ENCODE results near the gene SPATS2. TPM values are rescaled to one million over a fixed set of nuclear protein-coding genes. Genes with fewer than 3 reads are reported as not detected.

Gene SPATS2
- total and polyA plus RNA-seq, 2 donors (not counting 1 experiment from before 2014, with no cell fraction given): 11.3 to 21.5 TPM

- intact Hi-C loops (cut with micrococcal nuclease): no loop called here
- H3K27me3 Mint-ChIP-seq: no peaks in the 10 kb centered on the region
- no peak overlapping the region for H3K4me2 ChIP-seq (replicated peaks; ENCODE audit: low read depth, low read length, poor library complexity, severe bottlenecking)
- no peak overlapping the region for H2AFZ ChIP-seq (ENCODE audit: insufficient read depth, low read depth, low read length, poor library complexity, severe bottlenecking)
- H3K27ac Mint-ChIP-seq: no peak overlapping the region
- no peaks in the 10 kb centered on the region for H3K27me3 ChIP-seq (replicated peaks in 1 of 4; ENCODE audit: control extremely low read depth in 1 of 4, control insufficient read depth in 3 of 4, insufficient read depth in 4 of 4, low read length in 3 of 4)
- H3K4me1 ChIP-seq (ENCODE audit: control insufficient read depth in 2 of 2, insufficient read depth in 2 of 2, low read length in 2 of 2): no peaks in the 10 kb centered on the region
- no peaks in the 10 kb centered on the region for H3K9me3 ChIP-seq (ENCODE audit: control extremely low read depth in 1 of 3, control insufficient read depth in 2 of 3, insufficient read depth in 1 of 3, low read length in 2 of 3)
- ChIA-PET CTCF (interaction anchor here (1.2 to 1.5 kb wide), 2 partner anchors 43 to 112 kb away, joined by 4 to 5 read pairs; no protein-coding TSS in a partner anchor), POLR2A (no interaction called here)
- H4K20me1 ChIP-seq (ENCODE audit: control insufficient read depth, insufficient read depth, low read length, poor library complexity, severe bottlenecking): no peaks in the 10 kb centered on the region
- H3K9ac ChIP-seq (ENCODE audit: low read length): no peak overlapping the region
- H3K9me3 Mint-ChIP-seq (ENCODE audit: insufficient read depth): no peaks in the 10 kb centered on the region
- H3K4me3 Mint-ChIP-seq: no peak overlapping the region
- no peak for ATAC-seq (ENCODE audit: low read depth)
- H3K27ac ChIP-seq (ENCODE audit: low read length in 2 of 2): no peak overlapping the region
- no peak for TF ChIP-seq EZH2 (IDR thresholded peaks at IDR 0.05; ENCODE audit: borderline replicate concordance, insufficient read depth, low read depth, low read length, poor library complexity, severe bottlenecking)
- no peak for TF ChIP-seq CTCF (IDR thresholded peaks at IDR 0.05)
- H3K36me3 ChIP-seq (replicated peaks in 1 of 2; ENCODE audit: control extremely low read depth in 1 of 2, control insufficient read depth in 1 of 2, extremely low read depth in 1 of 2, insufficient read depth in 2 of 2, low read length in 1 of 2): no peaks in the 10 kb centered on the region
- H3K4me1 Mint-ChIP-seq: no peaks in the 10 kb centered on the region
- no peak overlapping the region for H3K4me3 ChIP-seq (ENCODE audit: control extremely low read depth in 1 of 5, extremely low read depth in 1 of 5, insufficient read depth in 1 of 5, low read depth in 2 of 5, low read length in 4 of 5)
- no peak for DNase-seq
- H3K79me2 ChIP-seq (ENCODE audit: control insufficient read depth, insufficient read depth, low read length): no peaks in the 10 kb centered on the region
Observed at GRCh38 chr12:49470986-49471385, 103.7 kb downstream of the SPATS2 start.

- ChIA-PET CTCF (interaction anchor here (1.2 to 1.5 kb wide), 2 partner anchors 43 to 113 kb away, joined by 4 to 5 read pairs; no protein-coding TSS in a partner anchor), POLR2A (no interaction called here)
- no peak for TF ChIP-seq CTCF (IDR thresholded peaks at IDR 0.05)
- Histone ChIP-seq H3K27ac (ENCODE audit: low read length in 2 of 2) (no peak overlapping the region), H3K79me2 (ENCODE audit: control insufficient read depth, insufficient read depth, low read length) (no peaks in the 10 kb centered on the region), H3K4me2 (replicated peaks; ENCODE audit: low read depth, low read length, poor library complexity, severe bottlenecking) (no peak overlapping the region), H3K4me3 (ENCODE audit: control extremely low read depth in 1 of 5, extremely low read depth in 1 of 5, insufficient read depth in 1 of 5, low read depth in 2 of 5, low read length in 4 of 5) (no peak overlapping the region), H4K20me1 (ENCODE audit: control insufficient read depth, insufficient read depth, low read length, poor library complexity, severe bottlenecking) (no peaks in the 10 kb centered on the region), H3K27me3 (replicated peaks in 1 of 4; ENCODE audit: control extremely low read depth in 1 of 4, control insufficient read depth in 3 of 4, insufficient read depth in 4 of 4, low read length in 3 of 4) (no peaks in the 10 kb centered on the region), H3K4me1 (ENCODE audit: control insufficient read depth in 2 of 2, insufficient read depth in 2 of 2, low read length in 2 of 2) (no peaks in the 10 kb centered on the region), H2AFZ (ENCODE audit: insufficient read depth, low read depth, low read length, poor library complexity, severe bottlenecking) (no peak overlapping the region), H3K9ac (ENCODE audit: low read length) (no peak overlapping the region), H3K36me3 (replicated peaks in 1 of 2; ENCODE audit: control extremely low read depth in 1 of 2, control insufficient read depth in 1 of 2, extremely low read depth in 1 of 2, insufficient read depth in 2 of 2, low read length in 1 of 2) (no peaks in the 10 kb centered on the region), H3K9me3 (ENCODE audit: control extremely low read depth in 1 of 3, control insufficient read depth in 2 of 3, insufficient read depth in 1 of 3, low read length in 2 of 3) (no peaks in the 10 kb centered on the region)
- ATAC-seq (ENCODE audit: low read depth): no peak
- no CpG with 5 or more reads among the region's 1 CpG for WGBS (ENCODE audit: insufficient coverage)
- Mint-ChIP-seq H3K27me3 (no peaks in the 10 kb centered on the region), H3K9me3 (ENCODE audit: insufficient read depth) (no peaks in the 10 kb centered on the region), H3K4me3 (no peak overlapping the region), H3K4me1 (no peaks in the 10 kb centered on the region), H3K27ac (no peak overlapping the region)
- intact Hi-C loops (cut with micrococcal nuclease): no loop called here
- no peak for DNase-seq
Observed at GRCh38 chr12:49471557-49471956, 104.3 kb downstream of the SPATS2 start.
